ENCODE measurements around the gene TNFRSF12A. TPM values are rescaled to one million over a fixed set of nuclear protein-coding genes. Genes with fewer than 3 reads are reported as not detected.

The TNFRSF12A gene
- total and polyA plus RNA-seq, 7 experiments from 2014 or later: 0.57 to 5.9 (median 1.1) TPM; not detected in 2

DNA sequence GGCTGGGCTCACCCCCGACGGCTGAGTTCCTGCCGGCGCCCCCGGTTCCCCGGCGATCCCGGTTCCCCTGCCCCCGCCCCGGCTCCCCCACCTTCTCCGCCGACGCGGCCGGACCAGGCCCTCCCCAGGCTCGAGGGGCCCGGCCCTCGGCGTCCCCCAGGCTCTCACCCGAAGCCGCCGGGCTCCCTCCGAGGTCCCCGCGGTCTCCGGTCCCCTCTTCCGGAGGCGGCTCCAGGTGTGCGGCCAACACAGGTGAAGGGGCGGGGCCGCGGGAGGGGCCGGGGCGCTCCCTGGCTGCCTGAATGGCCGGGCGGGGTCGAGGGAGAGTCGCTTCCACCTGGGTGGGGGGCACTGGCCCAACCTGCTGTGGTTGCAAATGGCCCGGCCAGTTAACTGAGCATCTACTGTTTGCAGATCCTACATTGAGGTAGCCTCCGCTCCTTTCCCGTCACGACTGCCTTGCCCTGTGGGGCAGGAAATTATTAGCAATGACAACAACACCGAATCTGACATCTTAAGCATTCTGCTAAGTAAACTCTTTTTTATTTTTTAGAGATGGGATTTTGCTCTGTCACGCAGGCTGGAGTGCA, 16.7 kb downstream of the TNFRSF12A start, which contains the start of gene BICDL2:
Gene BICDL2, minus strand, starts transcription at position 219 of the 590 bp plus-strand sequence. CDS start 1,448 bp downstream, outside the sequence.
- CTCF ChIA-PET: interaction anchor here (0.7 kb wide), 1 partner anchor 31 kb away, joined by 3 read pairs; no protein-coding TSS in a partner anchor
- no peaks in the 10 kb centered on the region for H3K9me3 ChIP-seq (ENCODE audit: control insufficient read depth in 2 of 3, low read length in 3 of 3)
- intact Hi-C loops (cut with micrococcal nuclease): no loop called here
- peaks cover 65 to 81% (median 68%) of the 10 kb centered on the region in 5 donors for H3K27me3 Mint-ChIP-seq
- peaks cover 0 to 6% of the 10 kb centered on the region in 2 donors for H3K4me1 ChIP-seq (ENCODE audit: control insufficient read depth in 2 of 2, insufficient read depth in 2 of 2, low read length in 2 of 2)
- H3K27me3 ChIP-seq (ENCODE audit: control insufficient read depth in 2 of 2, insufficient read depth in 2 of 2, low read length in 2 of 2): peaks cover 18 to 39% of the 10 kb centered on the region in 2 donors
- peak within 1 kb of the TSS in 4 of 9 donors; percentile 29 to 85 (median 58) for H3K27ac Mint-ChIP-seq
- H3K27ac ChIP-seq (ENCODE audit: low read depth, low read length): no peak within 1 kb of the TSS
- no peaks in the 10 kb centered on the region for H3K36me3 Mint-ChIP-seq
- POLR2A ChIA-PET: interaction anchor here (1.3 to 1.6 kb wide), 3 partner anchors 11 to 56 kb away, joined by 3 to 7 read pairs (median 5); no protein-coding TSS in a partner anchor
- ATAC-seq (no peak), DNase-seq (no peak)
- H3K4me1 Mint-ChIP-seq: peaks cover 0 to 19% (median 9%) of the 10 kb centered on the region in 7 donors
- H3K4me3 Mint-ChIP-seq: peak within 1 kb of the TSS; percentile 20 to 77 (median 52)
- H3K4me3 ChIP-seq (ENCODE audit: low read length): no peak within 1 kb of the TSS
- no peaks in the 10 kb centered on the region for H3K36me3 ChIP-seq (ENCODE audit: control insufficient read depth in 2 of 3, insufficient read depth in 3 of 3, low read length in 3 of 3)
- H3K9me3 Mint-ChIP-seq: no peaks in the 10 kb centered on the region

- Mint-ChIP-seq H3K27ac (no peak overlapping the region), H3K27me3 (peaks cover 53 to 69% (median 61%) of the 10 kb centered on the region in 5 donors), H3K4me3 (no peak overlapping the region), H3K9me3 (no peaks in the 10 kb centered on the region), H3K4me1 (peaks cover 0 to 11% (median 9%) of the 10 kb centered on the region in 7 donors), H3K36me3 (no peaks in the 10 kb centered on the region)
- CTCF ChIA-PET: interaction anchor here (0.8 to 1.4 kb wide), 2 partner anchors 8 to 10 kb away, joined by 4 to 5 read pairs; no protein-coding TSS in a partner anchor
- peaks cover 12 to 48% of the 10 kb centered on the region in 2 donors for H3K27me3 ChIP-seq (ENCODE audit: control insufficient read depth in 2 of 2, insufficient read depth in 2 of 2, low read length in 2 of 2)
- intact Hi-C loops (cut with micrococcal nuclease): no loop called here
- peaks cover 0 to 6% of the 10 kb centered on the region in 2 donors for H3K4me1 ChIP-seq (ENCODE audit: control insufficient read depth in 2 of 2, insufficient read depth in 2 of 2, low read length in 2 of 2)
- DNase-seq (no peak), ATAC-seq (no peak)
- no peak overlapping the region for H3K4me3 ChIP-seq (ENCODE audit: low read length)
- POLR2A ChIA-PET: interaction anchor here (0.9 to 1.6 kb wide), 5 partner anchors 9 to 92 kb away, joined by 3 to 5 read pairs (median 3); no protein-coding TSS in a partner anchor
- no peaks in the 10 kb centered on the region for H3K9me3 ChIP-seq (ENCODE audit: control insufficient read depth in 2 of 3, low read length in 3 of 3)
- H3K27ac ChIP-seq (ENCODE audit: low read depth, low read length): no peak overlapping the region
- no peaks in the 10 kb centered on the region for H3K36me3 ChIP-seq (ENCODE audit: control insufficient read depth in 2 of 3, insufficient read depth in 3 of 3, low read length in 3 of 3)
Observed at GRCh38 chr16:3038256-3038655, 18.1 kb downstream of the TNFRSF12A start.

- Mint-ChIP-seq H3K4me3 (no peak overlapping the region), H3K27me3 (peaks cover 46 to 69% (median 61%) of the 10 kb centered on the region in 5 donors), H3K4me1 (peaks cover 0 to 10% (median 9%) of the 10 kb centered on the region in 7 donors), H3K27ac (no peak overlapping the region), H3K36me3 (no peaks in the 10 kb centered on the region), H3K9me3 (peaks cover 0 to 1% (median 0%) of the 10 kb centered on the region in 11 donors)
- Histone ChIP-seq H3K9me3 (ENCODE audit: control insufficient read depth in 2 of 3, low read length in 3 of 3) (no peaks in the 10 kb centered on the region), H3K36me3 (ENCODE audit: control insufficient read depth in 2 of 3, insufficient read depth in 3 of 3, low read length in 3 of 3) (no peaks in the 10 kb centered on the region), H3K27me3 (ENCODE audit: control insufficient read depth in 2 of 2, insufficient read depth in 2 of 2, low read length in 2 of 2) (peaks cover 12 to 52% of the 10 kb centered on the region in 2 donors), H3K4me3 (ENCODE audit: low read length) (no peak overlapping the region), H3K27ac (ENCODE audit: low read depth, low read length) (no peak overlapping the region), H3K4me1 (ENCODE audit: control insufficient read depth in 2 of 2, insufficient read depth in 2 of 2, low read length in 2 of 2) (peaks cover 0 to 6% of the 10 kb centered on the region in 2 donors)
- no peak for DNase-seq
- no peak for ATAC-seq
- POLR2A ChIA-PET: interaction anchor here (0.9 to 1.6 kb wide), 5 partner anchors 9 to 91 kb away, joined by 3 to 5 read pairs (median 3); no protein-coding TSS in a partner anchor
- intact Hi-C loops (cut with micrococcal nuclease): no loop called here
- CTCF ChIA-PET: interaction anchor here (0.5 to 1.4 kb wide), 4 partner anchors 9 to 91 kb away, joined by 4 to 6 read pairs (median 6); no protein-coding TSS in a partner anchor
Observed at GRCh38 chr16:3038896-3039295, 18.7 kb downstream of the TNFRSF12A start.

DNA sequence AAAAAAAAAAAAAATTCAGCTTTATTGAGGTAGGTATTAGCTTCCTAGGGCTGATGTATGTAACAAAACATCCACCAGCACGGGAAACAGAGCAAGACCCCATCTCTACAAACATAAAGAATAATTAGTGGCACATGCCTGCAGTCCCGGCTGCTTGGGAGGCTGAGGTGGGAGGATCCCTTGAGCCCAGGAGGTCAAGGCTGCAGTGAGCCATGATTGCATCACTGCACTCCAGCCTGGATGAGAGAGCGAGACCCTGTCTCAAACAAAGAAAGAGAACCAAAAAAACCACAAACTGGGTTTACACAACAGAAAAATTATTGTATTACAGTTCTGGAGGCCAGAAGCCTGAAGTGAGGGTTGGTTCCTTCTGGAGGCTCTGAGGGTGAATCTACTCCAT, 22.2 kb downstream of the TNFRSF12A start:
- peaks cover 0 to 2% (median 0%) of the 10 kb centered on the region in 11 donors for H3K9me3 Mint-ChIP-seq
- DNase-seq (no peak), ATAC-seq (no peak)
- POLR2A ChIA-PET: interaction anchor here (0.6 to 1.3 kb wide), 4 partner anchors 11 to 122 kb away, joined by 3 to 7 read pairs (median 4); no protein-coding TSS in a partner anchor
- H3K27ac Mint-ChIP-seq: no peak overlapping the region
- intact Hi-C loops (cut with micrococcal nuclease): no loop called here
- H3K27ac ChIP-seq (ENCODE audit: low read depth, low read length): no peak overlapping the region
- peaks cover 8 to 29% of the 10 kb centered on the region in 2 donors for H3K4me1 ChIP-seq (ENCODE audit: control insufficient read depth in 2 of 2, insufficient read depth in 2 of 2, low read length in 2 of 2)
- peaks cover 9 to 19% (median 13%) of the 10 kb centered on the region in 7 donors for H3K4me1 Mint-ChIP-seq
- peaks cover 32 to 62% (median 52%) of the 10 kb centered on the region in 5 donors for H3K27me3 Mint-ChIP-seq
- no peak overlapping the region for H3K4me3 ChIP-seq (ENCODE audit: low read length)
- H3K36me3 Mint-ChIP-seq: peaks cover 0 to 5% (median 0%) of the 10 kb centered on the region in 5 donors
- no peak overlapping the region for H3K4me3 Mint-ChIP-seq
- H3K36me3 ChIP-seq (ENCODE audit: control insufficient read depth in 2 of 3, insufficient read depth in 3 of 3, low read length in 3 of 3): no peaks in the 10 kb centered on the region
- H3K27me3 ChIP-seq (ENCODE audit: control insufficient read depth in 2 of 2, insufficient read depth in 2 of 2, low read length in 2 of 2): peaks cover 9 to 50% of the 10 kb centered on the region in 2 donors
- CTCF ChIA-PET: interaction anchor here (0.8 to 1.1 kb wide), 3 partner anchors 9 to 87 kb away, joined by 3 to 7 read pairs (median 4); no protein-coding TSS in a partner anchor
- H3K9me3 ChIP-seq (ENCODE audit: control insufficient read depth in 2 of 3, low read length in 3 of 3): no peaks in the 10 kb centered on the region

DNA sequence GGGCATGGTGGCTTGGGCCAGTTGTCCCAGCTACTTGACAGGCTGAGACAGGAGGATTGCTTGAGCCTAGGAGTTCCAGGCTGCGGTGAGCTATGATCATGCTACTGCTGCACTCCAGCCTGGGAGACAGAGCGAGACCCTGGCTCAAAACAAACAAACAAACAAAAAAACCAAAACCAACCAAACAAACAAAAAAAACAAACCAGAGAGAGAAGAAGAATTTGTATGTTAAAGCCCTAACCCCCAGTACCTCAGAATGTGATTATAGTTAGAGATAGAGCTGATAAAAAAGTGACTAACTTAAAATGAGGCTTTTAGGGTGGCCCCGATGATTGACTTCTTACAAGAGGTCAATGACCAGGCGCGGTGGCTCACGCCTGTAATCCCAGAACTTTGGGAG, 24.5 kb downstream of the TNFRSF12A start:
- H3K27me3 Mint-ChIP-seq: peaks cover 13 to 44% (median 37%) of the 10 kb centered on the region in 5 donors
- H3K27ac Mint-ChIP-seq: peak overlapping the region in 1 of 9 donors; percentile 75
- H3K9me3 Mint-ChIP-seq: peaks cover 0 to 2% (median 0%) of the 10 kb centered on the region in 11 donors
- no peaks in the 10 kb centered on the region for H3K9me3 ChIP-seq (ENCODE audit: control insufficient read depth in 2 of 3, low read length in 3 of 3)
- no peak overlapping the region for H3K4me3 ChIP-seq (ENCODE audit: low read length)
- peaks cover 0 to 36% of the 10 kb centered on the region in 2 donors for H3K27me3 ChIP-seq (ENCODE audit: control insufficient read depth in 2 of 2, insufficient read depth in 2 of 2, low read length in 2 of 2)
- no peak for ATAC-seq
- H3K4me1 ChIP-seq (ENCODE audit: control insufficient read depth in 2 of 2, insufficient read depth in 2 of 2, low read length in 2 of 2): peaks cover 8 to 29% of the 10 kb centered on the region in 2 donors
- ChIA-PET CTCF (interaction anchor here (1.1 to 1.7 kb wide), 3 partner anchors 13 to 84 kb away, joined by 3 to 5 read pairs (median 3); no protein-coding TSS in a partner anchor), POLR2A (interaction anchor here (0.7 to 2.3 kb wide), 3 partner anchors 13 to 185 kb away, joined by 3 to 8 read pairs (median 3); no protein-coding TSS in a partner anchor)
- H3K4me3 Mint-ChIP-seq: peak overlapping the region; percentile 75 to 90 (median 78)
- no peaks in the 10 kb centered on the region for H3K36me3 ChIP-seq (ENCODE audit: control insufficient read depth in 2 of 3, insufficient read depth in 3 of 3, low read length in 3 of 3)
- no peak overlapping the region for H3K27ac ChIP-seq (ENCODE audit: low read depth, low read length)
- peaks cover 16 to 28% (median 22%) of the 10 kb centered on the region in 7 donors for H3K4me1 Mint-ChIP-seq
- DNase-seq: no peak
- intact Hi-C loops (cut with micrococcal nuclease): loop anchor here (1.0 to 2.0 kb wide), 2 partner anchors 13 to 14 kb away; no protein-coding TSS in a partner anchor
- H3K36me3 Mint-ChIP-seq: peaks cover 0 to 14% (median 0%) of the 10 kb centered on the region in 5 donors
